Mammary epithelial cell (primary cell): ENCODE results near the gene NOMO2.
"Not testable (repeated sequence)": the region's sequence is repeated elsewhere in the genome, so short reads cannot be mapped to it uniquely, and the experiment has no call there.

Source experiments
- EZH2 ChIP-seq: IDR thresholded peaks from 2 replicates; pipeline ENCODE4 v1.6.1; 2012; ENCODE audit warnings: low read length, inconsistent platforms, borderline replicate concordance
- TF ChIP-seq, protein P1 (sequence below), 2 donors: IDR thresholded peaks in 1 of 2; conservative IDR thresholded peaks in 1 of 2; 2 replicates each; pipeline ENCODE4 v1.5.1; 2011 to 2012; ENCODE audit warnings: inconsistent platforms in 2 of 2, low read length in 2 of 2, mild to moderate bottlenecking in 2 of 2, control low read depth in 1 of 2, low read depth in 1 of 2; ENCODE audit not compliant: insufficient read depth in 1 of 2; ENCODE audit errors: extremely low read depth in 1 of 2

DNA sequence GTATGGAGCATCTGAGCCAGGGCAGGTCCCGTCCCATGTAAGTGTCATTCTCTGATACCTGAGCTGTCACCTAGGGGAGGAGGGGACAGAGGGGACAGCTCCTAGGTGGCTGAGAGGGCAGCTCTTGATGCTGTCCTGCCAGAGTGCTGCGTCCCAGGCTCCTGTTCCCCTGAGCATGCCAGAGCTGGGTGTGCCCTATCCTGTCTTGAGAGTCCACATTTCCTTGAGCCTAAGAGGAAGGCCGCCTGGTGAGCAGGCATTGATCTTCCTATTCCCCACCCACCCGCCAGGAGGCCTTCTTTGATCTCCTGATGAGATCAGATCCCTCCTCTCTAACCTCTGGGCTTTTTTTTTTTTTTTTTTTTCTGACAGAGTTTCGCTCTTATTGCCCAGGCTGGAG is 32.0 kb upstream of the NOMO2 start:
- TF ChIP-seq, protein P1, sequence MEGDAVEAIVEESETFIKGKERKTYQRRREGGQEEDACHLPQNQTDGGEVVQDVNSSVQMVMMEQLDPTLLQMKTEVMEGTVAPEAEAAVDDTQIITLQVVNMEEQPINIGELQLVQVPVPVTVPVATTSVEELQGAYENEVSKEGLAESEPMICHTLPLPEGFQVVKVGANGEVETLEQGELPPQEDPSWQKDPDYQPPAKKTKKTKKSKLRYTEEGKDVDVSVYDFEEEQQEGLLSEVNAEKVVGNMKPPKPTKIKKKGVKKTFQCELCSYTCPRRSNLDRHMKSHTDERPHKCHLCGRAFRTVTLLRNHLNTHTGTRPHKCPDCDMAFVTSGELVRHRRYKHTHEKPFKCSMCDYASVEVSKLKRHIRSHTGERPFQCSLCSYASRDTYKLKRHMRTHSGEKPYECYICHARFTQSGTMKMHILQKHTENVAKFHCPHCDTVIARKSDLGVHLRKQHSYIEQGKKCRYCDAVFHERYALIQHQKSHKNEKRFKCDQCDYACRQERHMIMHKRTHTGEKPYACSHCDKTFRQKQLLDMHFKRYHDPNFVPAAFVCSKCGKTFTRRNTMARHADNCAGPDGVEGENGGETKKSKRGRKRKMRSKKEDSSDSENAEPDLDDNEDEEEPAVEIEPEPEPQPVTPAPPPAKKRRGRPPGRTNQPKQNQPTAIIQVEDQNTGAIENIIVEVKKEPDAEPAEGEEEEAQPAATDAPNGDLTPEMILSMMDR (conservative IDR thresholded peaks at IDR 0.05 in 1 of 2, IDR thresholded peaks at IDR 0.05 in 1 of 2; ENCODE audit: extremely low read depth in 1 of 2, insufficient read depth in 1 of 2, low read depth in 1 of 2, low read length in 2 of 2), result not testable (repeated sequence)
- not testable (repeated sequence) for TF ChIP-seq EZH2
